Measurements from ENCODE around the gene FAM229A. TPM values are rescaled to one million over a fixed set of nuclear protein-coding genes. Genes with fewer than 3 reads are reported as not detected.
A peak's percentile ranks its signal among the peaks of the same experiment; 100 is the strongest.

FAM229A gene
- total and polyA plus RNA-seq, 9 of the 15 experiments (the other 6 are each of a cell fraction or from before 2014, with no cell fraction given), result 0.04 to 21.6 (median 7.4) TPM

- TF ChIP-seq ZBTB11 (CRISPR knock-in tag; IDR thresholded peaks at IDR 0.05), result peak in 1 of 3 experiments; percentile 40; a peak in 1 of 6 replicates
- TF ChIP-seq BRD9 (IDR thresholded peaks at IDR 0.05; ENCODE audit: low read depth, partially characterized antibody), result no peak
- no peak for TF ChIP-seq ZNF639 (CRISPR knock-in tag; conservative IDR thresholded peaks at IDR 0.05 in 1 of 2, IDR thresholded peaks at IDR 0.05 in 1 of 2)
- TF ChIP-seq ARID3A (IDR thresholded peaks at IDR 0.05; ENCODE audit: borderline replicate concordance, low read depth, low read length), result no peak
- no peak; the same call in 1 of the 2 replicates for TF ChIP-seq NFIC (IDR thresholded peaks at IDR 0.05)
- TF ChIP-seq IRF2 (CRISPR knock-in tag; IDR thresholded peaks at IDR 0.05), result no peak
- peak; percentile 85; the same call in 1 of the 2 replicates for TF ChIP-seq TARDBP (IDR thresholded peaks at IDR 0.05)
- no peak for TF ChIP-seq RBBP5 (IDR thresholded peaks at IDR 0.05; ENCODE audit: borderline replicate concordance, insufficient read depth, low read length, poor library complexity, severe bottlenecking)
- TF ChIP-seq PHF20 (IDR thresholded peaks at IDR 0.05; ENCODE audit: partially characterized antibody), result peak; percentile 19
- no peak for TF ChIP-seq ZNF165 (CRISPR knock-in tag; IDR thresholded peaks at IDR 0.05; ENCODE audit: borderline replicate concordance)
- TF ChIP-seq HDAC1 (IDR thresholded peaks at IDR 0.05), result peak in 1 of 2 experiments; percentile 85; a peak in 2 of 4 replicates
- no peak for TF ChIP-seq PREB (CRISPR knock-in tag; IDR thresholded peaks at IDR 0.05)
- TF ChIP-seq KLF6 (CRISPR knock-in tag; IDR thresholded peaks at IDR 0.05; ENCODE audit: borderline replicate concordance), result no peak
- TF ChIP-seq TBL1XR1 (IDR thresholded peaks at IDR 0.05; ENCODE audit: low read length in 2 of 2), result no peak; a peak in 1 of 4 replicates
- TF ChIP-seq ZNF354B (CRISPR knock-in tag; IDR thresholded peaks at IDR 0.05), result no peak
- TF ChIP-seq DACH1 (IDR thresholded peaks at IDR 0.05; ENCODE audit: partially characterized antibody), result no peak
- no peak for TF ChIP-seq TFE3 (CRISPR knock-in tag; IDR thresholded peaks at IDR 0.05)
Observed at GRCh38 chr1:32334864-32335534, 27.3 kb downstream of the FAM229A start (continued).

Measured in K562 (cell line).